AG09309 (cell line): ENCODE data around the gene R3HDML.

Experiments used
- DNase-seq: peaks from one replicate; pipeline ENCODE4 v3.0.0-alpha.2; 2010; ENCODE audit warnings: low read depth
- H3K4me3 ChIP-seq: 2 replicates; pipeline ENCODE4 v1.5.1; 2011; ENCODE audit warnings: mild to moderate bottlenecking, low read depth, low read length, moderate library complexity; ENCODE audit not compliant: control insufficient read depth
- TF ChIP-seq, protein P1 (sequence below): IDR thresholded peaks from 2 replicates; pipeline ENCODE4 v1.5.1; 2011; ENCODE audit warnings: mild to moderate bottlenecking, low read depth, low read length, inconsistent platforms; ENCODE audit not compliant: insufficient read depth, control insufficient read depth; ENCODE audit errors: missing control alignments

R3HDML gene

GRCh38 chr20:44396369-44397130 is 59.7 kb downstream of the R3HDML start:
- no peak overlapping the region for H3K4me3 ChIP-seq
- TF ChIP-seq, protein P1, sequence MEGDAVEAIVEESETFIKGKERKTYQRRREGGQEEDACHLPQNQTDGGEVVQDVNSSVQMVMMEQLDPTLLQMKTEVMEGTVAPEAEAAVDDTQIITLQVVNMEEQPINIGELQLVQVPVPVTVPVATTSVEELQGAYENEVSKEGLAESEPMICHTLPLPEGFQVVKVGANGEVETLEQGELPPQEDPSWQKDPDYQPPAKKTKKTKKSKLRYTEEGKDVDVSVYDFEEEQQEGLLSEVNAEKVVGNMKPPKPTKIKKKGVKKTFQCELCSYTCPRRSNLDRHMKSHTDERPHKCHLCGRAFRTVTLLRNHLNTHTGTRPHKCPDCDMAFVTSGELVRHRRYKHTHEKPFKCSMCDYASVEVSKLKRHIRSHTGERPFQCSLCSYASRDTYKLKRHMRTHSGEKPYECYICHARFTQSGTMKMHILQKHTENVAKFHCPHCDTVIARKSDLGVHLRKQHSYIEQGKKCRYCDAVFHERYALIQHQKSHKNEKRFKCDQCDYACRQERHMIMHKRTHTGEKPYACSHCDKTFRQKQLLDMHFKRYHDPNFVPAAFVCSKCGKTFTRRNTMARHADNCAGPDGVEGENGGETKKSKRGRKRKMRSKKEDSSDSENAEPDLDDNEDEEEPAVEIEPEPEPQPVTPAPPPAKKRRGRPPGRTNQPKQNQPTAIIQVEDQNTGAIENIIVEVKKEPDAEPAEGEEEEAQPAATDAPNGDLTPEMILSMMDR: no peak
- no peak for DNase-seq

DNA sequence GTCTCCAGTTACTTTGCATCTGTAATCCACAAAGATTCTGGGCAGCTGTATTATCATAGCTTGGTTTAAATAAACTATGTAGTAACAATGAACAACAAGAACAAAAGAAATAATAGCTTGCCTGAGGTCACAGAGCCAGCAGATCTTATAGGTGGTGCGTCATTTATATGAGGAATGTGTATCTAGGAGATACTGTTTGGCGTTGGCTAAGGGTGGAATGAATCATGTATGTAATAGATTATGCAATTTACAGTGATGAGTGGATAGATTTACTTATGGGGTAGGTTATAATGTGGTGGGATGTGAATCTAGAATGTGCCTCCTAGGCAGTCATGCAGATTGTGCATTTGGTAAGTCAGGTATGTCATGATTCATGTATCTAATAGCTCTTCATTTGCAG is 61.5 kb downstream of the R3HDML start:
- H3K4me3 ChIP-seq: no peak overlapping the region
- TF ChIP-seq, protein P1: no peak
- DNase-seq: peak; percentile 40

- DNase-seq: no peak
- TF ChIP-seq, protein P1: no peak
- H3K4me3 ChIP-seq: no peak overlapping the region
These were observed 62.6 kb downstream of the R3HDML start for GRCh38 chr20:44399446-44399845.

DNA sequence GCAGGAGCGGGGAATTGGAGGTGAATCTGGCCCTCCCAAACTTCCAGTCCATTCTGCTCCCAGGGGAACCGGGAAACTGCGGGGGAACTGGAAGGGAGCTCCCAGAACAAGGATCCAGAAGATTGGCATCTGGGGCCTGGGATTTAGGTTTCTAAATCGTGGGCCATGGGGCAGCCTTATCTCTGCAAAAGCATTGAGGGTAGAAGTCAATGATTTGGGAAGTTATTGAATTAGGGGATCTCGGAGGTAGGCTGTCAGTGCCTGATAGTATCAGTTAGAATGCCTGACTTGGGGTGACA is 63.8 kb downstream of the R3HDML start:
- TF ChIP-seq, protein P1: no peak
- no peak for DNase-seq
- H3K4me3 ChIP-seq: no peak overlapping the region
